K562 (cell line): ENCODE measurements around the gene SGIP1.

Source experiments
- POLR2A ChIP-seq: fragments of 450-650 bp; conservative IDR thresholded peaks from 2 replicates; pipeline ENCODE4 v1.6.1; 2016
- RAD51 ChIP-seq: fragments of 450-650 bp; IDR thresholded peaks from 2 replicates; pipeline ENCODE4 v1.7.1; 2016; ENCODE audit warnings: low read depth, mild to moderate bottlenecking, borderline replicate concordance
- TF ChIP-seq, protein P1 (sequence below), 3 experiments: IDR thresholded peaks in 2 of 3; conservative IDR thresholded peaks in 1 of 3; 2 replicates each; pipeline ENCODE4 v1.5.1; 2011 to 2012; ENCODE audit warnings: low read length in 3 of 3, mild to moderate bottlenecking in 3 of 3, control low read depth in 2 of 3, improper control_type of control experiment in 1 of 3, inconsistent platforms in 1 of 3, low read depth in 1 of 3, mixed read lengths in 1 of 3, moderate library complexity in 1 of 3; ENCODE audit not compliant: insufficient read depth in 2 of 3

DNA sequence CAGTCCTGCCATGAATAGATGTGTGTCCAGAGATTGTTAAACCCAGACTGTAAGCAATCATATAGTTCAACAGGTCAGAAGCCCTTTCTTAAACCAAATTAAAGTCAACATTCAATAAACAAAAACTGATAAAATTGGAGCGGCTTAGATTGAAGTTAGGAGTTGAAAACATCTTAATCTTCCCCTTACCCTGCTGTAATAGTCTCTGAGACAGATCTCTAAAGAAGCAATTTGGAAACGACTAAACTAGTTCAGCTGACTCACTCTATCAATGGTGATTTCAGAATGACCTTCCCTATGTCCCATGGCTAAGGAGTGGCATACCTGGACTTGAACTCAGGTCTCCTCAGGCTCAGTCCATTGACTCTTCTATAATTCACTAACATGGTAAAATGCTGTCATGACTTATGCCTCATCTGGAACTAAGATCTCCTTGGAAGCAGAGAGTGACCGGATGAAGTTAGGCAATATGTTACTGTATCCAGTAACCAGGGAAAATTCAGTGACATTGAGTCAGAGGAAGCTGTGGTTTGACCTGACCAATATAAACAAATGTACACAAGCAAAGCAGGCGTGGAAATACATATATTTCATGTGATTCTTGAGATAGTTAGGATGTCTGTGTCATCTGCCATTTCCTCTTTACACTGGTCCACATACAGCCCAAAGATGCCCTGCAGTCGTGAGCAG is 30.1 kb downstream of the SGIP1 start:
- TF ChIP-seq POLR2A = no peak
- TF ChIP-seq, protein P1, sequence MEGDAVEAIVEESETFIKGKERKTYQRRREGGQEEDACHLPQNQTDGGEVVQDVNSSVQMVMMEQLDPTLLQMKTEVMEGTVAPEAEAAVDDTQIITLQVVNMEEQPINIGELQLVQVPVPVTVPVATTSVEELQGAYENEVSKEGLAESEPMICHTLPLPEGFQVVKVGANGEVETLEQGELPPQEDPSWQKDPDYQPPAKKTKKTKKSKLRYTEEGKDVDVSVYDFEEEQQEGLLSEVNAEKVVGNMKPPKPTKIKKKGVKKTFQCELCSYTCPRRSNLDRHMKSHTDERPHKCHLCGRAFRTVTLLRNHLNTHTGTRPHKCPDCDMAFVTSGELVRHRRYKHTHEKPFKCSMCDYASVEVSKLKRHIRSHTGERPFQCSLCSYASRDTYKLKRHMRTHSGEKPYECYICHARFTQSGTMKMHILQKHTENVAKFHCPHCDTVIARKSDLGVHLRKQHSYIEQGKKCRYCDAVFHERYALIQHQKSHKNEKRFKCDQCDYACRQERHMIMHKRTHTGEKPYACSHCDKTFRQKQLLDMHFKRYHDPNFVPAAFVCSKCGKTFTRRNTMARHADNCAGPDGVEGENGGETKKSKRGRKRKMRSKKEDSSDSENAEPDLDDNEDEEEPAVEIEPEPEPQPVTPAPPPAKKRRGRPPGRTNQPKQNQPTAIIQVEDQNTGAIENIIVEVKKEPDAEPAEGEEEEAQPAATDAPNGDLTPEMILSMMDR (IDR thresholded peaks at IDR 0.05 in 2 of 3, conservative IDR thresholded peaks at IDR 0.05 in 1 of 3; ENCODE audit: insufficient read depth in 2 of 3, low read depth in 1 of 3, low read length in 3 of 3) = no peak
- no peak for TF ChIP-seq RAD51
